ENCODE results near the gene FOXJ2.
"Not testable (repeated sequence)": the region's sequence is repeated elsewhere in the genome, so short reads cannot be mapped to it uniquely, and the experiment has no call there.

FOXJ2 gene

DNA sequence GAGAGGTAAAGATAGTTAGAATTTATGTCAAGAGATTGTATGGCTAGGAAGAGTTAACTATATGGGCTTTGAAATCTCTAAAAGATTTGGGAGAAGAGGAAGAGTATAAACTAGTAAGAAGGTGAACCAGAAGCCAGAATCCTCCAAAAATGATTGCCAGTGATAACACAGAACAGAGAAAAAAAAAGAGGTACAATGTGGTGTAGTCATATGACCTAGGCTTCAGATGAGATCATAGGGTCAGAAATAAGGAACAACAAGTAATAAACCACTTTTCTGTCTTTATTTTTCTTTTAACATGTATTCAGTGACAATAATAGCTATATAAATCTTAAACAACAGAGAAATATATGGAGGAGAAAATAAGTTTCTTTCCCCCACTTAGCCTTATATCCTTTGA is 47.6 kb downstream of the FOXJ2 start:
- H3K4me3 ChIP-seq (ENCODE audit: low read depth, low read length) = no peak overlapping the region
- TF ChIP-seq, protein P1, sequence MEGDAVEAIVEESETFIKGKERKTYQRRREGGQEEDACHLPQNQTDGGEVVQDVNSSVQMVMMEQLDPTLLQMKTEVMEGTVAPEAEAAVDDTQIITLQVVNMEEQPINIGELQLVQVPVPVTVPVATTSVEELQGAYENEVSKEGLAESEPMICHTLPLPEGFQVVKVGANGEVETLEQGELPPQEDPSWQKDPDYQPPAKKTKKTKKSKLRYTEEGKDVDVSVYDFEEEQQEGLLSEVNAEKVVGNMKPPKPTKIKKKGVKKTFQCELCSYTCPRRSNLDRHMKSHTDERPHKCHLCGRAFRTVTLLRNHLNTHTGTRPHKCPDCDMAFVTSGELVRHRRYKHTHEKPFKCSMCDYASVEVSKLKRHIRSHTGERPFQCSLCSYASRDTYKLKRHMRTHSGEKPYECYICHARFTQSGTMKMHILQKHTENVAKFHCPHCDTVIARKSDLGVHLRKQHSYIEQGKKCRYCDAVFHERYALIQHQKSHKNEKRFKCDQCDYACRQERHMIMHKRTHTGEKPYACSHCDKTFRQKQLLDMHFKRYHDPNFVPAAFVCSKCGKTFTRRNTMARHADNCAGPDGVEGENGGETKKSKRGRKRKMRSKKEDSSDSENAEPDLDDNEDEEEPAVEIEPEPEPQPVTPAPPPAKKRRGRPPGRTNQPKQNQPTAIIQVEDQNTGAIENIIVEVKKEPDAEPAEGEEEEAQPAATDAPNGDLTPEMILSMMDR (IDR thresholded peaks at IDR 0.05; ENCODE audit: insufficient read depth, low read depth, low read length, missing control alignments) = no peak
- no peak for DNase-seq (ENCODE audit: low read depth)

DNA sequence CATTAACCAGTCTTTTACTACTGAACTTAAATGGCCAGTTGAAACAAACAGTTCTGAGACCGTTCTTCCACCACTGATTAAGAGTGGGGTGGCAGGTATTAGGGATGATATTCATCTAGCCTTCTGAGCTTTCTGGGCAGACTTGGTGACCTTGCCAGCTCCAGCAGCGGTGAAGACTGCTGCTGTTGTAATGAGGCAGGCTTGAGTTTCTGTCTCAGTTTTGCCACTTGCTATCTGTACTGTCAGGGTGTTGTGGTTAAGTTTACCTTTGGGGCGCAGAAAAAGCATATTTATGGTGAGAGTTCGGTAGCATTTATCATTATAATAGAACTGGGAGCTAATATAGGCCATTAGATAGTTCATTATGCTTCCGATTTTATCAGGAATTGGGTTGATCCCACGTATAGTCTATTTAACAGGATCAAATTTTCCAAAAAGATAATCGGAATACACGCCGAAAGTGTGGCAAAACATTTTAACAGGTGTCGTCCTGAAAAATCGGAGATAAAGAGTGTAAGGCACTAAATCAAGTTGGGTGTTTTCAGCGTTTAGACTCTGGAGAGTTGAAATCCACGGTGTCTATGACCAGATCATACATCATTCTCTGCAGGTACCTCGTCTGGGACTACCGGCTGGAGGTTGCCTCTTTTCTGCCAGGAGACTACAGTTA is 48.9 kb downstream of the FOXJ2 start:
- TF ChIP-seq, protein P1 (IDR thresholded peaks at IDR 0.05; ENCODE audit: insufficient read depth, low read depth, low read length, missing control alignments) = no peak
- peak overlapping the region; percentile 79 for H3K4me3 ChIP-seq (ENCODE audit: low read depth, low read length)
- DNase-seq (ENCODE audit: low read depth) = peak; percentile 56

DNA sequence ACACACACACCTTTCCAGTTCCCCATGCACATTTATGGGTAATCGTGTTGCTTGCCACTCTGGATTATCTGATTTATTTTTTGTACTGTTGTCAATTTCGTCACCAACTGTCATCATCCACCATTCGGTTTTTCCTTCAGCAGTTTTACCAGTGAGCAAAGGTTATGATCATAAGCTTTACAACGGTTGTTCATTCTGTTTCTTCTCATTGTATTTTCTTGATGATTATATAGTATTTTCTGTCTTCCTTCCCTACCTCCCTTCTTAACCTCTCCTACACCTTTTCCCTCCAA is 50.2 kb downstream of the FOXJ2 start:
- H3K4me3 ChIP-seq (ENCODE audit: low read depth, low read length) = peak overlapping the region; percentile 79
- TF ChIP-seq, protein P1 (IDR thresholded peaks at IDR 0.05; ENCODE audit: insufficient read depth, low read depth, low read length, missing control alignments) = no peak

DNA sequence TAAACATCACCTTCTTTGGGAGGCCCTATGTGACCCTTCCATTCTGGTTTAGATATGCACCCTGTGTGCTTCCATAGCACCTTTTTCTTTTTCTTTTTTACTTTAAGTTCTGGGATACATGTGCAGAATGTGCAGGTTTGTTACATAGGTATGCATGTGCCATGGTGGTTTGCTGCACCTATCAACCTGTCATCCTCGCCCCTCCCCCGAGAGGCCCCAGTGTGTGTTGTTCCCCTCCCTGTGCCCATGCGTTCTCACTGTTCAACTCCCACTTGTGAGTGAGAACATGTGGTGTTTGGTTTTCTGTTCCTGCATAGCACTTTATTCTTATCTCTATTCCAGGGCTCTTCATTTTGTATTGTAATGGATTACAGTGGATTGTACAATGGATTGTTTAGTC is 51.8 kb downstream of the FOXJ2 start:
- not testable (repeated sequence) for H3K4me3 ChIP-seq (ENCODE audit: low read depth, low read length)
- peak; percentile 16 for DNase-seq (ENCODE audit: low read depth)

More for the DNA sequence above, 50.2 kb downstream of the FOXJ2 start:
- no peak for DNase-seq (ENCODE audit: low read depth)

DNA sequence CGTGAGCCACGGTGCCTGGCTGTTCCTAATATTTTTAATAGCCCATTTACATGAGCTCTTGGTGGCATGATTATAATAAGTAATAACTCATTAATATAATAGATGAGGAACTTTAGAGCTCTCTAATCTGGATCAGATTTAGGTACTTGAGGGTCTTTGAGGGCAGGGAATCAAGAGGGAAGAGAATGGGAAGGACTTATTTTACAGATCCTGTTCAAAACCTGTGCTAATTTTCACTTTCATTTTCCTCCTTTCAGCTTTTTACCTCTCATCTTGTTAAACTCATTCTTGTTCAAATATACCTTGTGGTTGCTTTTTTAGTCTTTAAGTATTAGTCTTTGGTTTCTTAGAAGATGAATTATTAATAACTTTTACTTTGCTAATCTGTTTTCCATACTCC is 55.1 kb downstream of the FOXJ2 start:
- DNase-seq (ENCODE audit: low read depth) = peak; percentile 24
- TF ChIP-seq, protein P1 (IDR thresholded peaks at IDR 0.05; ENCODE audit: insufficient read depth, low read depth, low read length, missing control alignments) = no peak

DNA sequence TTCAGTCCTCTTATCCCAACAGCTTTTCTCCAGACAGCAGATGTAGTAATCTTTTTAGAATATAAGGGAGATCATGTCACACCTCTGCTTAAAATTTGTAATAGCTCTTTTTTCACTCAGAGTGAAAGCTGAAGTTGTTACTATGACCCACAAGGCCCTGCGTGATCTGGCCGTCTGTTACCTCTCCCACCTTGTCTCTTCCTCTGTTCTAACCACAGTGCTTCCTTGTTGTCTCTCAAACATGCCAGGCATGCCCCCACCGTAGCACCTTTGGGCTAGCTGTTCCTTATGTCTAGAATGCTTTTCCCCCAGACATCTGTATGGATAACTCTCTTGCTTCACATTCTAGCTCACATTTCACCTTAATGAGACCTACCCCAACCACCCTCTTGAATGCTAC is 56.1 kb downstream of the FOXJ2 start:
- peak overlapping the region; percentile 51; the same call in 1 of the 2 replicates for H3K4me3 ChIP-seq (ENCODE audit: low read depth, low read length)
- TF ChIP-seq, protein P1 (IDR thresholded peaks at IDR 0.05; ENCODE audit: insufficient read depth, low read depth, low read length, missing control alignments) = no peak
- DNase-seq (ENCODE audit: low read depth) = peak; percentile 66

More for the DNA sequence above, 55.1 kb downstream of the FOXJ2 start:
- peak overlapping the region; percentile 51 for H3K4me3 ChIP-seq (ENCODE audit: low read depth, low read length)

DNA sequence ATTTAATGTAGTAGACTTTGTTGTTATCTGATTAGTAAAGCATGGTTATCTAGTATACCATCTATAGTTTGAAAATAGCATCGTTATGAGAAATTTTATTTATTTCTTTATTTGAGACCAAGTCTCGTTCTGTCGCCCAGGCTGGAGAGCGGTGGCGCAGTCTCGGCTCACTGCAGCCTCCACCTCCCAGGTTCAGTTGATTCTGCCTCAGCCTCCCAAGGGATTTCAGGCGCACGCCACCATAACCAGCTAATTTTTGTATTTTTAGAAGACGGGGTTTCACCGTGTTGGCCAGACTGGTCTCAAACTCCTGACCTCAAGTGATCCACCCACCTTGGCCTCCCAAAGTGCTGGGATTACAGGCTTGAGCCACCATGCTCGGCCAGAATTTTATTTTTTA is 56.8 kb downstream of the FOXJ2 start:
- H3K4me3 ChIP-seq (ENCODE audit: low read depth, low read length); DNase-seq (ENCODE audit: low read depth): not testable (repeated sequence)

DNA sequence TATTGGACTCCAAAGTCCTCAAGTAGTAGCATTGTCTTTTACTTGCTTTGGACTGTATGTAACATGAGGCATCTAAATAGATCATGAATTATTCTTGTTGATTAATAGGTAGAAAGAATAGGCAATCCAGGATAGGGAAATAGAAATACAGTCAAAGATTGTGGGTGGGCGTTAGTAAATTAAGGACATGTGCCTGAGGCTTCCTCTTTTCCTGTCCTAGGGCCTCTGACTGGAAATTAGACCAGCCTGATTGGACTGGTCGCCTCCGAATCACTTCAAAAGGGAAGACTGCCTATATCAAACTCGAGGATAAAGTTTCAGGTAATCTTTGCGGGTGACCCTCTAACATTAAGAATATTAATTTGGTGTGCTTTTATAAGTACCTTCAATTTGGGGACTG is 57.2 kb downstream of the FOXJ2 start:
- DNase-seq (ENCODE audit: low read depth) = no peak
- TF ChIP-seq, protein P1 (IDR thresholded peaks at IDR 0.05; ENCODE audit: insufficient read depth, low read depth, low read length, missing control alignments) = no peak
- H3K4me3 ChIP-seq (ENCODE audit: low read depth, low read length) = no peak overlapping the region

Data from GM12865 (cell line).